Epithelial cell of proximal tubule (primary cell): Measurements from ENCODE around the gene KANSL1. TPM values are rescaled to one million over a fixed set of nuclear protein-coding genes. Genes with fewer than 3 reads are reported as not detected.
"Not testable (repeated sequence)": the region's sequence is repeated elsewhere in the genome, so short reads cannot be mapped to it uniquely, and the experiment has no call there.

Experiments
- DNase-seq: peaks from one replicate; pipeline ENCODE4 v3.0.0-alpha.2; 2011; ENCODE audit warnings: low read depth
- H3K4me3 ChIP-seq: 2 replicates; pipeline ENCODE4 v1.5.1; 2011; ENCODE audit warnings: low read depth, mild to moderate bottlenecking, low read length
- CTCF ChIP-seq: conservative IDR thresholded peaks from 2 replicates; pipeline ENCODE4 v1.5.1; 2012; ENCODE audit warnings: low read depth, mild to moderate bottlenecking, low read length
- total RNA-seq: library from RNA; depleted of rRNA; stranded (reverse); fragments of >200 nt; gene quantifications from 2 replicates; pipeline ENCODE4 v1.2.3, GENCODE V29; 2015

Gene KANSL1
- total RNA-seq, 1 donor from 2014 or later: 33.2 TPM

GRCh38 chr17:46027048-46027975 lies 165.9 kb downstream of the KANSL1 start:
- no peak overlapping the region for H3K4me3 ChIP-seq
- DNase-seq: no peak
- no peak for TF ChIP-seq CTCF

- H3K4me3 ChIP-seq: no peak overlapping the region
- TF ChIP-seq CTCF: no peak
- no peak for DNase-seq
Observed at GRCh38 chr17:46026166-46027047, 166.8 kb downstream of the KANSL1 start.

- no peak for TF ChIP-seq CTCF
- DNase-seq: no peak
- H3K4me3 ChIP-seq: no peak overlapping the region
Observed at GRCh38 chr17:46025510-46026165, 167.6 kb downstream of the KANSL1 start.

GRCh38 chr17:46025060-46025459 lies 168.2 kb downstream of the KANSL1 start:
- no peak for TF ChIP-seq CTCF
- no peak overlapping the region for H3K4me3 ChIP-seq
- DNase-seq: no peak

- H3K4me3 ChIP-seq: no peak overlapping the region
- no peak for DNase-seq
- no peak for TF ChIP-seq CTCF
Observed at GRCh38 chr17:46024590-46024989, 168.6 kb downstream of the KANSL1 start.

GRCh38 chr17:46023783-46024388 lies 169.3 kb downstream of the KANSL1 start:
- no peak for DNase-seq

GRCh38 chr17:46023366-46023765 lies 169.9 kb downstream of the KANSL1 start:
- DNase-seq, H3K4me3 ChIP-seq: not testable (repeated sequence)

More at GRCh38 chr17:46023783-46024388, 169.3 kb downstream of the KANSL1 start:
- no peak for TF ChIP-seq CTCF
- no peak overlapping the region for H3K4me3 ChIP-seq
